ENCODE data around the gene PDE4D.
A peak's percentile ranks its signal among the peaks of the same experiment; 100 is the strongest.

The PDE4D gene

GRCh38 chr5:59838989-59839388 lies 54.5 kb downstream of the PDE4D start:
- no peak for DNase-seq (ENCODE audit: low read depth)

DNA sequence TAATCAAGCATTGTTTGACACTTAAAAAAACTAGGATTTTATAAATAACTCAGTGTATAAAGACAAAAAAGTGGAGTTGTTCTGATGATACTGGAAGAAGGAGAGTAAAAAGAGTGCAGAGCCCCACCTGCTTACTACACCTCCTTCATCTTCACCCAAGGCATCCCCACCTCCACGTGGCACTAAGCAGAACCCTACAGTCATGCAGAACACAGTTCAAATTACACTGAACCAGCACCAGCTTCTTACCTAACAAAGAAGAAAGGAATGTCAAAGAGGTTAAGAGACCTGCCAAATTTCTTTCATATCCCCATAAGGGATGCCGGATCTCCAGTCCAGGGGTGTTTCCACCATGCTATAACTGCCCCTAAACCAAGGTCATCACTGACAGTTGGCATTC lies 55.5 kb downstream of the PDE4D start:
- no peak for DNase-seq (ENCODE audit: low read depth)

- no peak for DNase-seq (ENCODE audit: low read depth)
These were observed 56.5 kb downstream of the PDE4D start for GRCh38 chr5:59837071-59837470.

DNA sequence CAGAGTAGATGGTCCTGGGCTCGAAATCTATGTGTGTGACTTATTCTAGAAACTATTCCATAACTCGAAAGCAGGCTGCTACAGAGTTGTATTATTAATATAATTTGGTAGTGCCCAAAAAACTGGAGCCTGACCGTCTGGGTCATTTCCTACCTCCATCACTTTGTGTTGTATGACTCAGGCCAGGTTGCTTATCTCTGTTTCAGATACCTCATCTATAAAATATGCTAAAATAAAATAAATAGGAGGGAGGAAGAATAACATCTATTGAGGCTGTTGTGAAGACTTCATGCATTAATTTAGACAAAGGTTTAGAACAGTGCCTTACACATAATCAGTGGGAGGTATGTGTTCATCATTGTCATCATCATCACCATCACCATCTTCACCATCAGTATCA lies 57.7 kb downstream of the PDE4D start:
- DNase-seq (ENCODE audit: low read depth): no peak

DNA sequence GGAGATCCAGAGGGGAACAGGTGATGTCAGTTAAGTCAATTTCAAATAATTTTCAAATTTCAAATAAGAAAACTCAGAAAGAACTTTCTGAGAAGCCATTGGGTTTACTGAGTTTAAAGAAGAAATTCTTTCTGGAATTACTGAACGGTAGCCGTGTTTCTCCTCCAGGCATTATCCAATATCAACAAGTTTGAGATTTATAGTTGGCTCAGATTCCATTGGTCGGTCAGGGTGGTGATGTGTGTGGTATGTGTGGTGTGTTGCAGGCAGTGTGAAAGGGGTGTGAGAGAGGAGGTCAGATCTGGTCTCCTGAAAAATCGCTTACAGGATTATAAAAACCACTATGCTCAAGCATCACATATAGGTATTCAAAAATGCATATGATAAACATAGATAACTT lies 60.1 kb downstream of the PDE4D start:
- no peak for DNase-seq (ENCODE audit: low read depth)

DNA sequence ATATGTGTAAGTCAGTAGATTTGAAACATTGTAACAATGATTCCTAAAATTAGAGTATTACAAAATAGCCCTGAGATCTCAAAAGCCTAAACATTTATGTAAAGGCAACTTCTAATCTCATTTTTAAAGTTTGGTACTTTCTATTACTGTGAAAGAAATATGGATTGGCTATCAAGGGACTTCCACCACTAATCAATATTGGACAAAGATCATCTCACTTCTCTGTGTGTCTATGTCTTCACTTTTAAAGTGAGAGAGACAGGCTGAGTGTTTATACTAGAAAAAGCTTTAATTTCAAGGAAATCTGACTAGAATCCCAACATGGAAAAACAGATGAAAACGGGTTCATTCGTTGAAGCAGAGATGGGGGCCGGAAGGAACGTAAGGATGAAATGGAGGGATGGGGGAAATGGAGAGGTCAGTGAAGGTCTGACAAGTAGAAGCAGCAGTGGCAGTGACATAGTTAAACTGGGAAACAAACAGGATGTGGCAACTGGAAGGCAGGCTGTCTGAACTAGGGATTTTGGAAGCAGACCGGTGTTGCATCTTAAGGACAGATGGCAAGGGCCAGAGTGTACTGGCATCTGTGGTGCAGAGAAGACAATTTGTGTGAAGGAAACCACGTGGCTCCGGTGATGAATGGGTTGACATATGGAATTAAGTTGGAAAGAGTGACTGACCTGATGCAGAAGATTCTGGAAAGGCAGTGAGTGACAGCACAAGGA lies 60.8 kb downstream of the PDE4D start:
- DNase-seq (ENCODE audit: low read depth): no peak

- DNase-seq (ENCODE audit: low read depth): no peak
These were observed 62.1 kb downstream of the PDE4D start for GRCh38 chr5:59831326-59832010.

- DNase-seq (ENCODE audit: low read depth): no peak
These were observed 62.9 kb downstream of the PDE4D start for GRCh38 chr5:59830536-59831200.

GRCh38 chr5:59829922-59830321 lies 63.6 kb downstream of the PDE4D start:
- DNase-seq (ENCODE audit: low read depth): no peak

DNA sequence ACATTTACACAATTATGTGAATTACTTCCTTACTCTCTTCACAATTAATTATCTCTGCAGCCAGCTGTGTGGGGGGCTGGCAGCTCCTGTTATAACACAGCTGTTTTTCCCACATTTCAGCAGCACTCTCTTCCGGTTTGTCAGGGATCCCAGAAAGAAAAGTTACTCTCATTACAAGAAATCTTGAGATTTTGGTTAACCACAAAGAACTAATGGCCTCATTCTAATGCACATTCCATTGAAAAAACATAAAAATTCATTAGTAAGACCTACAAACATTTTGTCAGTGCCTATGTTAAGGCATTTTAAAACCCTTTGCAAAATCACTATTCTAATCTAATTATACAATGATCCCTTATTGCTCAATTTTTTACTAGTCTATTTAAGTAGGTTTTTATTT lies 64.1 kb downstream of the PDE4D start:
- DNase-seq (ENCODE audit: low read depth): no peak

- no peak for DNase-seq (ENCODE audit: low read depth)
These were observed 64.9 kb downstream of the PDE4D start for GRCh38 chr5:59828623-59829022.

GRCh38 chr5:59826996-59827395 lies 66.5 kb downstream of the PDE4D start:
- DNase-seq (ENCODE audit: low read depth): no peak

DNA sequence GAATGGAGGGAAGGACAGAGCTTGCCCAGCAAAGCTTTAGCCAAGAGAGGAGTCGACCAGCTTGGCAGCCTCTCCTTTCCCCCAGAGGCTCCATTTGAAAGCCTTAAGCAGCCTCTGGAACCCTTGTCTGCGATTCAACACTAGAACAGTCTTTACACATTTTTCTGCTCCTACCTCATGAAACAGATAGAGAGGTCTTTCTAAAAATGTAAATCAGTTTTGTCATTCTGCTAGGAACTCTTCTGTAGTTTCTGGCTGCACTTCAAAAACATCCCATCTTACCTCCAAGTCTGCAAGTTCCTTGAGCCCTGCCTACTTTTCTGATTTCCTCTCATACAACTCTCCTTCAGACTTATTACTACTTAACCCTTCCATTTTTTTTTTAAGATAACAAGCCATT lies 70.1 kb downstream of the PDE4D start:
- no peak for DNase-seq (ENCODE audit: low read depth)

GRCh38 chr5:59819806-59820205 lies 73.7 kb downstream of the PDE4D start:
- no peak for DNase-seq (ENCODE audit: low read depth)

DNA sequence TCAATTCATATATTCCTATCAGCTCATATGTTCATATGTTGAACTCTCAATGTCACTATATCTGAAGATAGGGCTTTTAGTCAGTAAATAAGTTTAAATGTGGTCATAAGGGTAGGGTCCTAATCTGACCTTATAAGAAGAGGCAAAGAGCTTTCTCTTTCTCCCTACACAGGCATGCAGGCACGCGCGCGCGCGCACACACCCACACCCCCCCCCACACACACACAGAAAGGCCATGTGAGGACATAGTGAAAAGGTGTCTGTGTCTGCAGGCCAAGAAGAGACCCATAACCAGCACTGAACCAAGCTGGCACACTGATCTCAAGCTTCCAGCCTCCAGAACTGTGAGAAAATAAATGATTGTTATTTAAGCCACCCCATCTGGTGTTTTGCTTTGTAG lies 76.0 kb downstream of the PDE4D start:
- DNase-seq (ENCODE audit: low read depth): no peak

GRCh38 chr5:59816654-59817300 lies 76.7 kb downstream of the PDE4D start:
- DNase-seq (ENCODE audit: low read depth): no peak

DNA sequence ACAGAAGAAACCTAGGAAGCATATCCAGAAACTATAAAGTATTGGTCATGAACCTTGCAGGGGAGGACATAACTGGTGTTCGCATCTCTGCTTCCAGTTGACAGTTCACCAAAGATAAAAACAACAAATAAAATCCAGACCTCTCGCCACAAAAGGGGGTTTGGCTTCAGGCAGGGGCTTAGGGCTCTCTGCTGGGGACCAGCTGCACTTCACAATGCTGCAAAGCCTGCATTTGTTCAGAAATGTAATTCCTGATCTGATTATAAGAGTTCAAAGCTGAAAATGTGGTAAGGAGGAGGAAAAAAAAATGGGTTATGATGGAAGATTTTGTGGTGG lies 79.0 kb downstream of the PDE4D start:
- no peak for DNase-seq (ENCODE audit: low read depth)

DNA sequence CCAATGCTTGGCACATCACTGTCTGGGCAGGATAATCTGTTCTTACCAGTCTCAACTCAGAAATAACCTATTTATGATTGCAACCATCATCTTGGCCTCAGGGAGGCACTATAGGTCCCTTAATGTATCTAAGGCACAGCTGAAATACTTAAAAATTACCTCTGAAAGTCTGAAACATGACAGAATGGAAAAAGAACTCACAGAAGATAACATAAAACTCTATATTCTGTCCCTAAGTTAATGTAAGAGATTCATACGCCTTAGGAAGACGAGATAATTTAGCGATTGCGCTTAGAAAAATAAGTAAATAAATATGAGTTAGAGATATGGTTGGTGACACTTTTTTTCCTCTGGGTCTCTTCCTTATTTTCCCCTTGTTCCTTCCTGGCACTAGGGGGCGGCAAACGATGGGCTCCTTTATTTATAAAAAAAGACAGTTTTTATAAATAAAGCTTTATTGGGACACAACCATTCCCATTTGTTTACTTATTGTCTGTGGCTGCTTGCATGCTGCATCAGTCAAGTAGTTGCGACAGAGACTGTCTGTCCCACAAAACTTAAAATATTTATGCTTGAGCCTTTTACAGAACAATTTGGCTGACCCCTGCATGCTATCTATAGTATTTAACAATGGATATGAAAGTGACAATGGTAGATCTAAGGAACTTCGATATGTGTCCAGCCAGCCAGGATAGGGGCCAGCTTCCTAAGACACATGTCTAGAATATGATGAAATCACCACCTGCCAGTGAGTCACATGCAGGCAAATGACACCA lies 79.6 kb downstream of the PDE4D start:
- DNase-seq (ENCODE audit: low read depth): no peak

DNA sequence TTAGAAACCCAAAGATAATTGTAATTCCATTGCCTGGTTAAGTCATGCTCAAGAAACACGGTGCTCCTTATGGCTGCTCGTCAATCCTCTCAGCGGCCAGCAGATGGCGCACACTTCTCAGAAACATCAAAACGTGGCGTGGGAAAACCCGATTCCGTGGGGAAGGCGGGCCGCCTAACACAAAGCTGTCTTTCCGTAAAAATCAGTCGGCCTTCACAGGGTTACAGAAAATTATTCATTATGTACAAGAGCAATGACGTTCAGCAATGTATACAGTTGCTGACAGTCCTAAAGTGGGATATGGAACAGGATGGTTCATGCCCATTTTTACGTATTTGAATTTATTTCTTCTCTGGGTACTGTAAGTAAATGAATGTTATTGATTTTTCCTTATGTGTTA lies 83.5 kb downstream of the PDE4D start:
- peak; percentile 41 for DNase-seq (ENCODE audit: low read depth)

DNA sequence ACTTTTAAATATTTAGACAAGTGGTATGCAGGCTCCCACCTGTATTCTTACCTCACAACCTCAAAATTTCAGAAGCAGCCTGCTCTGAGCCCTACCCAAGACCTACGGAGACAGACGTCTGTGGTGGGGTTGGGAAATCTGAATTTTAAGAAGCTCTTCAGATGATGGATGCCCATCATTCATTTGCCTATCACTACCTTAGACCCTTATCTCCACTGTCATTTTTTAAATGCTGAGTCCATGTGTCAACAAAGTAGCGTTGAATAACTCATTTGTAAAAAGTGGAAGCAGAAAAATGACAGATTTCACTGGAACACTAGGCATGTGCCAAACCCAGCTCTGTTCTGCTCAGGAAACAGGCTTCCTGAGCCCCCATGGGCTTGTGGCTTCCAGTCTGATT lies 85.7 kb downstream of the PDE4D start:
- DNase-seq (ENCODE audit: low read depth): no peak

- DNase-seq (ENCODE audit: low read depth): no peak
These were observed 93.1 kb downstream of the PDE4D start for GRCh38 chr5:59800347-59800893.

Data from activated T-helper 9 cell treated with anti-CD3 and anti-CD28 coated beads, Interleukin-2, amount 50 U/mL, for 16 hours (primary cell).